NCI-H2171 treated with DMSO at 0.1 percent for 48 hours (cell line): ENCODE measurements around the gene SIRT1.
"Not testable (repeated sequence)": the region's sequence is repeated elsewhere in the genome, so short reads cannot be mapped to it uniquely, and the experiment has no call there.

Source experiments
- DNase-seq: peaks from one replicate; lab custom pipeline; 2025; lab: John Stamatoyannopoulos, UW

The SIRT1 gene

GRCh38 chr10:67965456-67965855 is 81.0 kb downstream of the SIRT1 start:
- DNase-seq: no peak

- DNase-seq: not testable (repeated sequence)
Observed at GRCh38 chr10:67966035-67966434, 81.6 kb downstream of the SIRT1 start.
